OCI-LY7 (cell line): ENCODE data around the gene SH3RF1.

Experiments
- EZH2phosphoT487 ChIP-seq: fragments of 200-600 bp; sonication (generic); IDR thresholded peaks from 2 replicates; pipeline ENCODE4 v1.6.1; 2018; ENCODE audit warnings: low read depth, borderline replicate concordance, mild to moderate bottlenecking, mixed run types, antibody characterized with exemption, low read length, moderate library complexity, mixed read lengths
- TF ChIP-seq, protein P1 (sequence below): fragments of 200-600 bp; sonication (generic); conservative IDR thresholded peaks from 2 replicates; pipeline ENCODE4 v1.5.1; 2014; ENCODE audit warnings: mild to moderate bottlenecking, antibody characterized with exemption, low read length, moderate library complexity, mixed read lengths

DNA sequence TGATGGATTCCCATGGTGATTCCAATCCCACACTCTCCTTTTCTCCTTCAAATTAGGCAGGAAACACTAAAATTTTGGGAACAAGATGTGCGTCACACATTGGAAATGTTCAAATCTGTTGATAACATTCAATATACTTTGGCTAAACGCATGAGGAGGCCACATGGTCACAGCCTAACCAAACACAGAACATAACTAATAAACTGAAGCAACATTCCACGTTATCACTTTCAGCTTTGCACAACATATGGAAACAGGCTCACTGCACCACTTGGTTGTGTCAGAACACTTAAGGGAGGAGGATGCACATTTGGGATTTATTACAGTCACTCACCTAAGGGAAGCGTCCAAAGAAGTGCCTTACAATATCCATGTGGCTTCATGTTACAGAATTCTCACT lies 4.7 kb downstream of the SH3RF1 start:
- TF ChIP-seq, protein P1, sequence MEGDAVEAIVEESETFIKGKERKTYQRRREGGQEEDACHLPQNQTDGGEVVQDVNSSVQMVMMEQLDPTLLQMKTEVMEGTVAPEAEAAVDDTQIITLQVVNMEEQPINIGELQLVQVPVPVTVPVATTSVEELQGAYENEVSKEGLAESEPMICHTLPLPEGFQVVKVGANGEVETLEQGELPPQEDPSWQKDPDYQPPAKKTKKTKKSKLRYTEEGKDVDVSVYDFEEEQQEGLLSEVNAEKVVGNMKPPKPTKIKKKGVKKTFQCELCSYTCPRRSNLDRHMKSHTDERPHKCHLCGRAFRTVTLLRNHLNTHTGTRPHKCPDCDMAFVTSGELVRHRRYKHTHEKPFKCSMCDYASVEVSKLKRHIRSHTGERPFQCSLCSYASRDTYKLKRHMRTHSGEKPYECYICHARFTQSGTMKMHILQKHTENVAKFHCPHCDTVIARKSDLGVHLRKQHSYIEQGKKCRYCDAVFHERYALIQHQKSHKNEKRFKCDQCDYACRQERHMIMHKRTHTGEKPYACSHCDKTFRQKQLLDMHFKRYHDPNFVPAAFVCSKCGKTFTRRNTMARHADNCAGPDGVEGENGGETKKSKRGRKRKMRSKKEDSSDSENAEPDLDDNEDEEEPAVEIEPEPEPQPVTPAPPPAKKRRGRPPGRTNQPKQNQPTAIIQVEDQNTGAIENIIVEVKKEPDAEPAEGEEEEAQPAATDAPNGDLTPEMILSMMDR, result no peak
- TF ChIP-seq EZH2phosphoT487, result no peak
